WI38 (cell line): ENCODE measurements around the gene IKZF1.

Experiments used
- H3K4me3 ChIP-seq: 2 replicates; pipeline ENCODE4 v1.5.1; 2011; ENCODE audit warnings: low read depth, mild to moderate bottlenecking, control low read depth, low read length
- CTCF ChIP-seq: IDR thresholded peaks from 2 replicates; pipeline ENCODE4 v1.5.1; 2012; ENCODE audit warnings: low read depth, mild to moderate bottlenecking, control low read depth, low read length

Gene IKZF1

DNA sequence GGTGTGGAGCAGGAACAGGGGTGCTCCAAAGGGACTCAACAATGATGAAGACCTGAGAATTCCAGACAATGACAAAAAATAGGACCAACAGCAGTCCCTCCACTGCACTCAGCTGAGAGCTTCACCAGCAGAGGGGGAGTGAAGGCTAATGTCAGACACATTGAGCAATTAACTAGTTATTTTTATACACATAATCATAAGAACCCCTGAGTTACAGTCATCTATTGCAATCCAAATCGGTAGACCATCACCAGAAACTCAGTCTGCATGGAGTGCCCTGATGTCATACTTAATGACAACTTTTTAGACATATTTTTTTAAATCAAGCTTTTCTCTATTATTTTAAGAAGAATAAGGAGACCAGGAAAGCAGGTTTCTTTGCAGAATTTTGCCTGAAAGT is 30.6 kb upstream of the IKZF1 start:
- no peak for TF ChIP-seq CTCF

DNA sequence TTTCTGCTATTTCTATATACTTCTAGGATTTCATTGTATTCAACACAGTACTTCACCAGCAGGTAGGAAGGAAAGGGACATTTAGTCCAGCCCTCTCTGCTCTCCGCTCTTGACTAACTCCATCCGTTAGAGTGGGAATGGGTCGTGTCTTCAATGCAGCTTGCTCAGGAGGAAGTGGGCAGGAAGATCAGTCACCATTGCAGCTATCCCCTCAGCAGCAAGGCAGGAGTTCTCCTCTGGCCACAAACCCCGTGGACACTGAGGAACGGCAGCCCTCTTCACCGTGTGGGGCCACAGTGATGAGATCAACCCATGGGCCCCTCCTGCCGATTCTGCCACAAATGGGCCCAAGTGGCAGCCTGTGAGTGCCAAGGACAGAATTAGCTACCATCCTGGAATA is 30.2 kb upstream of the IKZF1 start:
- H3K4me3 ChIP-seq, result no peak overlapping the region

More for the DNA sequence above, 30.6 kb upstream of the IKZF1 start:
- H3K4me3 ChIP-seq, result no peak overlapping the region

GRCh38 chr7:50275430-50275829 is 29.1 kb upstream of the IKZF1 start:
- no peak for TF ChIP-seq CTCF
- no peak overlapping the region for H3K4me3 ChIP-seq

More for the DNA sequence above, 30.2 kb upstream of the IKZF1 start:
- TF ChIP-seq CTCF, result no peak

DNA sequence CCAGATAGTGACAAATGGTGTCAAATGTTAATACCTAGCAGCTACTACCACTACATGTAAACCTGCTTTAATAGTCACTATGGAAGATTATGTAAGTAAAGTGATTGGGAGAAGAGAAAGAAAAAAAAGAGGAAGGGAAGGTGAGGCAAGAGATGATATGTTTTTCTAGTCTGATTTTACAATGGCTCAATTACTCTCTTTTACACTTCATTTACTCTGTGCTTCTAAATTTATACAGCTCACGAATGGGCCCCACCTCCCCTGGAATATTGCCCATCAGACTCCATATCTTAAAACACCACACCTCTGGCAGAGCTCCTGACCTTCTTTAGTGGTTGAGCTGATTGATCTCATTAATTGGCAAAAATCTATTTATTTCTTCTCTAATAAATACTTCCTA is 28.0 kb upstream of the IKZF1 start:
- no peak overlapping the region for H3K4me3 ChIP-seq
- TF ChIP-seq CTCF, result no peak

GRCh38 chr7:50278120-50278519 is 26.4 kb upstream of the IKZF1 start:
- no peak overlapping the region for H3K4me3 ChIP-seq
- TF ChIP-seq CTCF, result no peak

GRCh38 chr7:50281680-50282445 is 22.7 kb upstream of the IKZF1 start:
- H3K4me3 ChIP-seq, result no peak overlapping the region
- TF ChIP-seq CTCF, result no peak

DNA sequence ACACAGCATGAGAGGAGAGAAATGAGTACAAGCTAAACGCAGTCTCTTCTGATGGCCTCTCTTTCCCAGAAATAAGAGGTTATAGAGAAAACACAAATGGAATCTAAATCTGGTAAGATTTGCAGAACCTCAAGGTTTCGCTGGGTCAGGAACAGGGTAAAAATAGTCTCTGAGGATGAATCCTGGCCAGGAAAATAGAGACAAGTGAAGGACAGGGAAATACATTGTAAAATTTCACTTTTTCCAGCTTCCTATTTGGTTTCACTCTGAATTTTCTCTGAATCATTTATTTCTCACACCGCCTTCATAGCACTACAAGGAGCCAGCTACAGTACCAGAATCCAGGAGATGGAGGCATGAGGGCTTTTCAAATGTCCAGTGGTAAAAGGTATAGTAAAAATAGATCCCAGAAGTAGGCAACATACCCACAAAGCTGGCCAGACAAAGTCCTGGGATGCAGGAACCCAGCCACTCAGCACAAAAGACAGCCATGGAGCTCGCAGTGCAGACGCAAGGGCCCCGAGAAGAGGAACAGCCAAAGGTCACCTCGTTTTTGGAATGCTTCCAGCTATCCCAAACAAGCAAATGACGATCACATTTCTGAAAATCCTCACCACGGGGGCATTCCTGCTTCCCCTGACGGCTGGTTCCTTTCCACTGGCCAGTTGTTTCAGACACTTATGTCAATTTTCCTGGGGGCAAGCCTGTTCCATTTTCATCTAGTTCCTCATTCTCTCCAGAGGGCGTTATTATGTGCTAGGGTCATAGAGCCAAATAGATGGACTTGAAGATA is 21.5 kb upstream of the IKZF1 start:
- no peak for TF ChIP-seq CTCF
- H3K4me3 ChIP-seq, result no peak overlapping the region
